ACC112 (cell line): ENCODE data around the gene IER2.
A peak's percentile ranks its signal among the peaks of the same experiment; 100 is the strongest.
"Not testable (repeated sequence)": the region's sequence is repeated elsewhere in the genome, so short reads cannot be mapped to it uniquely, and the experiment has no call there.

Experiments
- H2AFZ ChIP-seq: fragments of 200-600 bp; sonication (generic); one replicate; pipeline ENCODE4 v1.6.0; 2017; ENCODE audit warnings: antibody characterized with exemption, low read length; ENCODE audit not compliant: unreplicated experiment
- H3K27ac ChIP-seq: fragments of 200-600 bp; sonication (generic); 2 replicates; pipeline ENCODE4 v1.5.1; 2014; ENCODE audit warnings: low read depth, mild to moderate bottlenecking, antibody characterized with exemption, low read length, moderate library complexity
- H3K27me3 ChIP-seq: fragments of 200-600 bp; sonication (generic); 2 replicates; pipeline ENCODE4 v1.6.1; 2014; ENCODE audit warnings: mild to moderate bottlenecking, antibody characterized with exemption, low read length, moderate library complexity, mixed read lengths; ENCODE audit not compliant: insufficient read depth
- H3K36me3 ChIP-seq: fragments of 200-600 bp; sonication (generic); 2 replicates; pipeline ENCODE4 v1.6.1; 2016; ENCODE audit warnings: mild to moderate bottlenecking, antibody characterized with exemption, low read length, moderate library complexity, mixed read lengths; ENCODE audit not compliant: insufficient read depth
- H3K4me1 ChIP-seq: fragments of 200-600 bp; sonication (generic); one replicate; pipeline ENCODE4 v1.6.1; 2016; ENCODE audit warnings: low read length, mixed read lengths; ENCODE audit not compliant: insufficient read depth, unreplicated experiment, control insufficient read depth
- H3K4me3 ChIP-seq: fragments of 200-600 bp; sonication (generic); 2 replicates; pipeline ENCODE4 v1.5.1; 2014; ENCODE audit warnings: mild to moderate bottlenecking, low read depth, low read length
- H3K79me2 ChIP-seq: fragments of 200-600 bp; sonication (generic); one replicate; pipeline ENCODE4 v1.6.0; 2016; ENCODE audit warnings: low read length; ENCODE audit not compliant: control insufficient read depth, unreplicated experiment, insufficient read depth

The IER2 gene

DNA sequence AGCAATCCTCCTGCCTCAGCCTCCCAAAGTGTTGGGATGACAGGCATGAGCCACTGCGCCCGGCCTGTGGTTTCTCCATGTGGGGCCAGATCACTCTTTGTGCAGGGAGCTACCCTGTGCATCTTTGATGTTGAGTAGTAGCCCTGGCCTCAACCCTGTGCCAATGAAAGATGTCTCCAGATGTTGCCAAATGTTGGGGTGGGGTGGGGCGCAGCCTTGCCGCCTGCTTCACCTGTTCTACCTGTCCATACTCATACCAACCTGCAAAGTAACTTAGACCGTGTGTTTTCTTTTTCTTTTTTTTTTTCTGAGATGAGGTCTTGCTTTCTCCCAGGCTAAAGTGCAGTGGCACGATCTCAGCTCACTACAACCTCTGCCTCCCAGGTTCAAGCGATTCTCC lies 20.9 kb downstream of the IER2 start:
- no peak overlapping the region for H3K27ac ChIP-seq
- H2AFZ ChIP-seq = no peak overlapping the region
- no peak overlapping the region for H3K4me3 ChIP-seq
- peaks cover 30% of the 10 kb centered on the region for H3K4me1 ChIP-seq
- H3K36me3 ChIP-seq = no peaks in the 10 kb centered on the region
- H3K27me3 ChIP-seq = no peaks in the 10 kb centered on the region
- H3K79me2 ChIP-seq = no peaks in the 10 kb centered on the region

DNA sequence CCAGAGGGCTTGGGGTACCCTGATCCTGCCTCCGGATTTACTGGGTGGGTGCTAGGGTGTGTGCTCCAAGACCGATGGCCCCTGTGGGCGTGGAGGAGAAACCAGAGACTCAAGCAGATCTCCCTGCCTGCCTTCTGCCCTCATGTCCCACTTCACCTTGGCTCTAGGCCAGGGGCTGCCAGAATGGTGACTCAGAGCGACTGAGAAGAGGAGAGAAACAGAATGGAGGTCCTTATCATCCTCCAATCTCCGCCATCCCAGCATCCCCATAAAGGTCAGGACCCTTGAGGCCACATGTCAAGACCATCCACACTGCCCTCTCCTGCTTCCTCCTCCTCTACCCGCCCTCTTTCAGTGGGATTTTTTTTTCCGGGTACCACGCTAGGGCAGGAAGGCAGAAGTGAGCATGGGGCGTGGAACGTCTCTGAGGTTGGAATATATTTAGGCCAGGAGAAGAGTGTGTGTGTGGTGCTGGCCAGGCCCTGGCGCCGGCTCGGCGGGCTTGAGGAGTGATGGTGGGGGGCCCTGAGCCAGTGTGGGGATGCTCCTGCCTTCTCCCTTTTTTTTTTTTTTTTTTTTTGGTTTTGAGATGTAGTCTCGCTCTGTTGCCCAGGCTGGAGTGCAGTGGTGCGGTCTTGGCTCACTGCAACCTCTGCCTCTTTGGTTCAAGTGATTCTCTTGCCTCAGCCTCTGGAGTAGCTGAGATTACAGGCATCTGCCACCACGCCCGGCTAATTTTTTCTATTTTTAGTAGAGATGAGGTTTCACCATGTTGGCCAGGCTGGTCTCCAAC lies 22.3 kb downstream of the IER2 start:
- peaks cover 25% of the 10 kb centered on the region for H3K4me1 ChIP-seq
- H3K27me3 ChIP-seq = no peaks in the 10 kb centered on the region
- H2AFZ ChIP-seq = no peak overlapping the region
- H3K4me3 ChIP-seq = peak overlapping the region; percentile 33; the same call in 1 of the 2 replicates
- H3K36me3 ChIP-seq = no peaks in the 10 kb centered on the region
- no peaks in the 10 kb centered on the region for H3K79me2 ChIP-seq
- peak overlapping the region; percentile 59 for H3K27ac ChIP-seq

DNA sequence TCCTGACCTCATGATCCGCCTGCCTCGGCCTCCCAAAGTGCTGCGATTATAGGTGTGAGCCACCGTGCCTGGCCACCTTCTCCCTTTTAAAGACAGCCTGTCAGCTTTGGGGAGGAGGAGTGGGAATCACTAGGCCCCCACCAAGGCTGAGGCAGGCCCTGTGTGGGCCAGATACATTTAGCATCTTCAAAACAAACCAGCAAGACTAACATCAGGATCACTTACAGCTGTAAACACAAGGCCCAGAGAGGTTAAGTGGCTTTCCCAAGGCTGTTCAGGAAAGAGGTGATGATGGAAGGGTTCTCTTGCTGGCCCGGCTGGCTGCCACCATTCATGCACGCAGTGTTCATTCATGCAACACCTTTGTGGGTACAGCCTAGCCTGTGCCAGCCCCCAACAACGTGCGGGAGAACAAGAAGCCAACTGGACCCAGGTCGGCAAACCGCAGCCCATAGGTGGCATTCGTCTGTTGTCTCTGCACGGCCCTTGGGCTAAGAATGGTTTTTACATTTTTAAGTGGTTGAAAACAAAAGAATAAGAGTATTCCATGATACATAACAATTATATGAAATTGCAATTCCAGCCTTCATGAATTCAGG lies 23.0 kb downstream of the IER2 start:
- no peak overlapping the region for H3K4me3 ChIP-seq
- no peaks in the 10 kb centered on the region for H3K27me3 ChIP-seq
- H3K4me1 ChIP-seq = peaks cover 25% of the 10 kb centered on the region
- no peak overlapping the region for H3K27ac ChIP-seq
- H3K36me3 ChIP-seq = no peaks in the 10 kb centered on the region
- H3K79me2 ChIP-seq = no peaks in the 10 kb centered on the region
- H2AFZ ChIP-seq = no peak overlapping the region

GRCh38 chr19:13176345-13176744 lies 26.1 kb downstream of the IER2 start:
- no peaks in the 10 kb centered on the region for H3K36me3 ChIP-seq
- H3K4me1 ChIP-seq = peaks cover 14% of the 10 kb centered on the region
- H2AFZ ChIP-seq = no peak overlapping the region
- H3K4me3 ChIP-seq = no peak overlapping the region
- no peak overlapping the region for H3K27ac ChIP-seq
- H3K79me2 ChIP-seq = no peaks in the 10 kb centered on the region
- H3K27me3 ChIP-seq = no peaks in the 10 kb centered on the region

DNA sequence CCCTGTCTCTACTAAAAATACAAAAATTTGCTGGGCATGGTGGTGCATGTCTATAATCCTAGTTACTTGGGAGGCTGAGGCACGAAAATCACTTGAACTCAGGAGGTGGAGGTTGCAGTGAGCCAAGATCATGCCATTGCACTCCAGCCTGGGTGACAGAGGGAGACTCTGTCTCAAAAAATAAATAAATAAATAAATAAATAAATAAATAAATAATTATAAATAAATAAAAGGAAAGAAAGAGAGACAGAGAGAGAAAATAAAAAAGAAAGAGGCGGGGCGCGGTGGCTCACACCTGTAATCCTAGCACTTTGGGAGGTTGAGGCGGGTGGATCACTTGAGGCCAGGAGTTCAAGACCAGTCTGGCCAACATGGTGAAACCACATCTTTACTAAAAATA lies 27.4 kb downstream of the IER2 start:
- not testable (repeated sequence) for H3K27me3 ChIP-seq, H3K4me3 ChIP-seq, H3K27ac ChIP-seq, H3K4me1 ChIP-seq, H3K36me3 ChIP-seq, H3K79me2 ChIP-seq, H2AFZ ChIP-seq

DNA sequence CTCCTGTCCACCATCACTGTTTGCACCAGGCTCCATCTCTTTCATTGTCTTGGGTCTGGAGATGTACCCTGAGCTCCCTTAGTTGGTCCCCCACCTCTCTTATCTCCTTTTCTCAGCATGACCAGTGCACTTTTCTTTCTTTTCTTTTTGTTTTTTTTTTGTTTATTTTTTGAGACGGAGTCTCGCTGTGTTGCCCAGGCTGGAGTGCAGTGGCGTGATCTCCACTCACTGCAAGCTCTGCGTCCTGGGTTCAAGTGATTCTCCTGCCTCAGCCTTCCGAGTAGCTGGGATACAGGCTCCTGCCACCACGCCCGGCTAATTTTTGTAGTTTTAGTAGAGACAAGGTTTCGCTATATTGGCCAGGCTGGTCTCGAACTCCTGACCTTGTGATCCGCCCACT lies 28.1 kb downstream of the IER2 start:
- not testable (repeated sequence) for H3K36me3 ChIP-seq, H3K4me1 ChIP-seq, H2AFZ ChIP-seq, H3K27me3 ChIP-seq, H3K27ac ChIP-seq, H3K4me3 ChIP-seq, H3K79me2 ChIP-seq

DNA sequence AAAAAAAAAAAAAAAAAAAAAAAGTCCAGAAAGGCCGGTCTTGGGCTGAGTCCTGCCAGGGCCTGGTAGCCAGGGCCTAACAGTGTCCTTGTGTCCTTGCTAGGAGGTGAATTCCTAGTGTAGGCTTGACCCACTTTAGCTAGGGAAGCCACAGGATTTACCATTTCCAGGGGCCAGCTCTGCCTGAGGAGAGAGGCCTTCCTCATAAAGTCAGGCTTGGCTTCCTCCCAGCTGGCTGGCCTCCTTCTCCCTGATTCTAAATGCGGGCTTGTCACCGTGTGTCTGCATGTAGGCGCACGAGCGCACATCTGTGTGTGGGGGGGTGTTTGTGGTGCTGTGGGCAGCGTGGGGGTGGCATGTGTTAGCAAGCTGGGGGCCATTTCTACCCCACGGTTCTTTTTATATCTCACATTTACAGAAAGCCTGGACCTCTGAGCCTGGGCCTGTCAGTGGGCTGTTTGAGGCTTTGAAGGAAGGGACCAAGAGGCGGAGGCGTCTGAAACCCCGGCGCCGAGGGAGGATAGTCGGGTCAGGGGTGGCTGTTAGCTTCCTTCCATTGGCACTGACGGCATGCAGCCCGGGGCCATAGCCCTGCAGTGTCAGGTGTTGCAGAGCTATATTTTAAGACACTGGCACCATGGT lies 31.7 kb downstream of the IER2 start:
- Histone ChIP-seq H3K27ac (no peak overlapping the region), H2AFZ (peak overlapping the region; percentile 37), H3K27me3 (no peaks in the 10 kb centered on the region), H3K4me3 (no peak overlapping the region), H3K36me3 (no peaks in the 10 kb centered on the region), H3K4me1 (no peaks in the 10 kb centered on the region), H3K79me2 (no peaks in the 10 kb centered on the region)

GRCh38 chr19:13184926-13185325 lies 34.7 kb downstream of the IER2 start:
- not testable (repeated sequence) for H2AFZ ChIP-seq, H3K79me2 ChIP-seq, H3K27me3 ChIP-seq, H3K36me3 ChIP-seq, H3K4me3 ChIP-seq, H3K4me1 ChIP-seq, H3K27ac ChIP-seq

DNA sequence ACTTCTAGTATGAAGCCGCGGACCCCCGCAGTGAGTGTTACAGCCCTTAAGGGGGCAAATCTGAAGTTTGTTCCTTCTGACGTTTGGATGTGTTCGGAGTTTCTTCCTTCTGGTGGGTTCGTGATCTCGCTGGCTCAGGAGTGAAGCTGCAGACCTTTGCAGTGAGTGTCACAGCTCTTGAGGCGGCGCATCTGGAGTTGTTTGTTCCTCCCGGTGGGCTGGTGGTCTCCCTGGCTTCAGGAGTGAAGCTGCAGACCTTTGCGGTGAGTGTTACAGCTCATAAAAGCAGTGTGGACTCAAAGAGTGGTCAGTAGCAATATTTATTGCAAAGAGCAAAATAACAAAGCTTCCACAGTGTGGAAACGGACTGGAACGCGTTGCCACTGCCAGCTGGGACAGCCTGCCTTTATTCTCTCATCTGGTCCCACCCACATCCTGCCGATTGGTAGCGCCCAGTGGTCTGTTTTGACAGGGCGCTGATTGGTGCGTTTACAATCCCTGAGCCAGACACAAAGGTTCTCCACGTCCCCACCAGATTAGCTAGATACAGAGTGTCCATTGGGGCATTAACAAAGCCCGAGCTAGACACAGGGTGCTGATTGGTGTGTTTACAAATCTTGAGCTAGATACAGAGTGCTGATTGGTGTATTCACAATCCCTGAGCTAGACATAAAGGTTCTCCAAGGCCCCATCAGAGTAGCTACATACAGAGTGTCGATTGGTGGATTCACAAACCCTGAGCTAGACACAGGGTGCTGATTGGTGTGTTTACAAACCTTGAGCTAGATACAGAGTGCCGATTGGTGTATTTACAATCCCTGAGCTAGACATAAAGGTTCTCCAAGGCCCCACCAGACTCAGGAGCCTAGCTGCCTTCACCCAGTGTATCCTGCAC lies 35.8 kb downstream of the IER2 start:
- not testable (repeated sequence) for H3K4me3 ChIP-seq, H3K27ac ChIP-seq, H2AFZ ChIP-seq, H3K27me3 ChIP-seq, H3K36me3 ChIP-seq, H3K79me2 ChIP-seq, H3K4me1 ChIP-seq

DNA sequence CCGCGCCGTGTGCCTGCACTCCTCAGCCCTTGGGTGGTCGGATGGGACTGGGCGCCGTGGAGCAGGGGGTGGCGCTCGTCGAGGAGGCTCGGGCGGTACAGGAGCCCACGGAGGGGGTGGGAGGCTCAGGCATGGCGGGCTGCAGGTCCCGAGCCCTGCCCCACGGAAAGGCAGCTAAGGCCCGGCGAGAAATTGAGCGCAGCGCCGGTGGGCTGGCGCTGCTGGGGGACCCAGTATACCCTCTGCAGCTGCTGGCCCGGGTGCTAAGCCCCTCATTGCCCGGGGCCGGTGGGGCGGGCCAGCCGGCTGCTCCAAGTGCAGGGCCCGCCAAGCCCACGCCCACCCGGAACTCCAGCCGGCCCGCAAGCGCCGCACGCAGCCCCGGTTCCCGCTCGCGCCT lies 36.5 kb downstream of the IER2 start:
- not testable (repeated sequence) for H2AFZ ChIP-seq, H3K4me3 ChIP-seq, H3K27ac ChIP-seq, H3K79me2 ChIP-seq, H3K27me3 ChIP-seq, H3K36me3 ChIP-seq, H3K4me1 ChIP-seq
